AG10803 (cell line): Measurements from ENCODE around the gene TMEM47.

Experiments used
- DNase-seq: peaks from one replicate; pipeline ENCODE4 v3.0.0; 2010; ENCODE audit warnings: low read depth
- H3K4me3 ChIP-seq: 2 replicates; pipeline ENCODE4 v1.5.1; 2011; ENCODE audit warnings: mild to moderate bottlenecking, low read length, control low read depth
- CTCF ChIP-seq: conservative IDR thresholded peaks from 2 replicates; pipeline ENCODE4 v1.5.1; 2011; ENCODE audit warnings: mild to moderate bottlenecking, low read length, control low read depth, inconsistent platforms

The TMEM47 gene

GRCh38 chrX:34656842-34657725, at the start of gene TMEM47:
TSS of gene TMEM47 (minus strand) at chrX:34657285. CDS start at chrX:34657029, 256 bp downstream.
- peak within 1 kb of the TSS; percentile 80 for H3K4me3 ChIP-seq
- TF ChIP-seq CTCF = no peak
- peak; percentile 83 for DNase-seq

GRCh38 chrX:34687095-34687494, 30.0 kb upstream of the TMEM47 start:
- H3K4me3 ChIP-seq = no peak overlapping the region
- TF ChIP-seq CTCF = no peak
- DNase-seq = no peak

GRCh38 chrX:34659575-34659974, 2.5 kb upstream of the TMEM47 start:
- no peak for TF ChIP-seq CTCF
- DNase-seq = no peak
- no peak overlapping the region for H3K4me3 ChIP-seq

GRCh38 chrX:34658326-34658725, 1.2 kb upstream of the TMEM47 start:
- peak overlapping the region; percentile 53; the same call in 1 of the 2 replicates for H3K4me3 ChIP-seq
- TF ChIP-seq CTCF = no peak
- DNase-seq = peak; percentile 76

GRCh38 chrX:34657726-34658070, 613 bp upstream of the TMEM47 start:
- no peak for DNase-seq
- peak overlapping the region; percentile 53 for H3K4me3 ChIP-seq
- no peak for TF ChIP-seq CTCF

- H3K4me3 ChIP-seq = peak overlapping the region; percentile 80
- no peak for TF ChIP-seq CTCF
- no peak for DNase-seq
Measured at GRCh38 chrX:34656467-34656841, 631 bp downstream of the TMEM47 start.
